HTR-8/SVneo (cell line): ENCODE results near the gene DNAJC24.

Source experiments
- DNase-seq: peaks from one replicate; pipeline ENCODE4 v3.0.0; 2011; ENCODE audit warnings: low spot score, mixed read lengths; ENCODE audit not compliant: insufficient read length
- FAIRE-seq: peaks from 2 replicates; lab custom pipeline; 2011; peaks lifted over from hg19 to GRCh38; lab: Jason Lieb, UNC

DNAJC24 gene

GRCh38 chr11:31412946-31413345 lies 43.3 kb downstream of the DNAJC24 start:
- FAIRE-seq (no peak), DNase-seq (peak; percentile 5)

GRCh38 chr11:31414338-31414737 lies 44.7 kb downstream of the DNAJC24 start:
- FAIRE-seq: no peak
- no peak for DNase-seq

GRCh38 chr11:31415435-31415834 lies 45.8 kb downstream of the DNAJC24 start:
- DNase-seq (no peak), FAIRE-seq (no peak)

- no peak for FAIRE-seq
These were observed 47.7 kb downstream of the DNAJC24 start for GRCh38 chr11:31417357-31417756.

GRCh38 chr11:31417816-31418215 lies 48.2 kb downstream of the DNAJC24 start:
- FAIRE-seq: no peak

More at GRCh38 chr11:31417357-31417756, 47.7 kb downstream of the DNAJC24 start:
- DNase-seq: no peak

GRCh38 chr11:31419138-31419537 lies 49.5 kb downstream of the DNAJC24 start:
- DNase-seq: no peak
- FAIRE-seq: no peak

More at GRCh38 chr11:31417816-31418215, 48.2 kb downstream of the DNAJC24 start:
- DNase-seq: no peak

GRCh38 chr11:31419669-31420068 lies 50.0 kb downstream of the DNAJC24 start:
- DNase-seq (no peak), FAIRE-seq (no peak)

GRCh38 chr11:31421820-31422219 lies 52.2 kb downstream of the DNAJC24 start:
- DNase-seq: no peak
- FAIRE-seq: no peak

- FAIRE-seq (no peak), DNase-seq (no peak)
These were observed 53.0 kb downstream of the DNAJC24 start for GRCh38 chr11:31422703-31423102.

GRCh38 chr11:31424652-31425051 lies 55.0 kb downstream of the DNAJC24 start:
- no peak for FAIRE-seq
- DNase-seq: no peak

- no peak for DNase-seq
- FAIRE-seq: no peak
These were observed 64.2 kb downstream of the DNAJC24 start for GRCh38 chr11:31433851-31434250.

- FAIRE-seq (no peak), DNase-seq (no peak)
These were observed 68.2 kb downstream of the DNAJC24 start for GRCh38 chr11:31437742-31438435.

- no peak for DNase-seq
- FAIRE-seq: no peak
These were observed 71.6 kb downstream of the DNAJC24 start for GRCh38 chr11:31441296-31441695.

GRCh38 chr11:31442086-31442485 lies 72.4 kb downstream of the DNAJC24 start:
- no peak for DNase-seq
- no peak for FAIRE-seq

- FAIRE-seq (no peak), DNase-seq (no peak)
These were observed 74.1 kb downstream of the DNAJC24 start for GRCh38 chr11:31443802-31444201.

GRCh38 chr11:31445621-31446020 lies 76.0 kb downstream of the DNAJC24 start:
- DNase-seq (no peak), FAIRE-seq (no peak)

- FAIRE-seq (no peak), DNase-seq (no peak)
These were observed 79.4 kb downstream of the DNAJC24 start for GRCh38 chr11:31449040-31449439.

GRCh38 chr11:31450841-31451240 lies 81.2 kb downstream of the DNAJC24 start:
- no peak for DNase-seq
- no peak for FAIRE-seq

- DNase-seq (no peak), FAIRE-seq (no peak)
These were observed 85.5 kb downstream of the DNAJC24 start for GRCh38 chr11:31455177-31455576.

- no peak for FAIRE-seq
- no peak for DNase-seq
These were observed 94.8 kb downstream of the DNAJC24 start for GRCh38 chr11:31464436-31464835.

- no peak for DNase-seq
- no peak for FAIRE-seq
These were observed 104.4 kb downstream of the DNAJC24 start for GRCh38 chr11:31474083-31474482.

GRCh38 chr11:31477528-31478222 lies 108.0 kb downstream of the DNAJC24 start:
- FAIRE-seq: no peak
- DNase-seq: no peak
